ENCODE data around the gene CLEC18C. TPM values are rescaled to one million over a fixed set of nuclear protein-coding genes. Genes with fewer than 3 reads are reported as not detected.

CLEC18C gene
- total RNA-seq (ENCODE audit: low replicate concordance): under 0.01 and 2.6 TPM in 2 replicates

GRCh38 chr16:70173212-70173837, at the start of gene CLEC18C:
CLEC18C (plus strand) TSS chr16:70173787; CDS start chr16:70174279, 492 bp downstream.

Other genes starting within 250 kb of the CLEC18C start
- 0.23 and 9.2 TPM in 2 replicates for gene CLEC18A, start 222.5 kb upstream of the CLEC18C start, total RNA-seq (ENCODE audit: low replicate concordance)
- 10.1 TPM in 2 replicates for gene PDPR, start 59.5 kb upstream of the CLEC18C start, total RNA-seq (ENCODE audit: low replicate concordance)
- 13.1 and 26.2 TPM in 2 replicates for gene EXOSC6, start 78.2 kb downstream of the CLEC18C start, total RNA-seq (ENCODE audit: low replicate concordance)
- 186 and 251 TPM in 2 replicates for gene AARS1, start 115.7 kb downstream of the CLEC18C start, total RNA-seq (ENCODE audit: low replicate concordance)
- 15.8 and 26.6 TPM in 2 replicates for gene DDX19B, start 125.4 kb downstream of the CLEC18C start, total RNA-seq (ENCODE audit: low replicate concordance)
- gene DDX19A, start 173.1 kb downstream of the CLEC18C start, total RNA-seq (ENCODE audit: low replicate concordance): 34.2 and 38.1 TPM in 2 replicates